Measurements from ENCODE around the gene SLC35F4.

DNA sequence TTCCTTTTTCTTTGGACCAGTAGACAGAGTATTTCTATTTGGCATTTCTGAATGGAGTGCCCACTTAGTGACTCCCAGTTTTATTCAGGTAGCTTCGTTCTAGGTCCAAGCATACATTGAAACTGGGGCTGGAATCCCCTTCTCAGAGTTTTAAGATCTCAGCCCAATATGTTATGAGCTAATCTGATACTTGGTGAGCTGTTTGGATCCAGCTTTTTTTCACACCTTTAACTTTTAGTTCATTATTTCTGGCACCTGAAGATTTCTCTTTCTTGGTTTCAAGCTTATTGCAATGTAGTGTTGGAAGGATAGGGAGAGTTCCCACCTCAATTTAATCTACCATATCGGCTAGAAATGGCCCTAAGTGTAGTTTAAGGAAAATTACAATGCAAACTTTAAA lies 318.8 kb downstream of the SLC35F4 start:
- TF ChIP-seq, protein P1, sequence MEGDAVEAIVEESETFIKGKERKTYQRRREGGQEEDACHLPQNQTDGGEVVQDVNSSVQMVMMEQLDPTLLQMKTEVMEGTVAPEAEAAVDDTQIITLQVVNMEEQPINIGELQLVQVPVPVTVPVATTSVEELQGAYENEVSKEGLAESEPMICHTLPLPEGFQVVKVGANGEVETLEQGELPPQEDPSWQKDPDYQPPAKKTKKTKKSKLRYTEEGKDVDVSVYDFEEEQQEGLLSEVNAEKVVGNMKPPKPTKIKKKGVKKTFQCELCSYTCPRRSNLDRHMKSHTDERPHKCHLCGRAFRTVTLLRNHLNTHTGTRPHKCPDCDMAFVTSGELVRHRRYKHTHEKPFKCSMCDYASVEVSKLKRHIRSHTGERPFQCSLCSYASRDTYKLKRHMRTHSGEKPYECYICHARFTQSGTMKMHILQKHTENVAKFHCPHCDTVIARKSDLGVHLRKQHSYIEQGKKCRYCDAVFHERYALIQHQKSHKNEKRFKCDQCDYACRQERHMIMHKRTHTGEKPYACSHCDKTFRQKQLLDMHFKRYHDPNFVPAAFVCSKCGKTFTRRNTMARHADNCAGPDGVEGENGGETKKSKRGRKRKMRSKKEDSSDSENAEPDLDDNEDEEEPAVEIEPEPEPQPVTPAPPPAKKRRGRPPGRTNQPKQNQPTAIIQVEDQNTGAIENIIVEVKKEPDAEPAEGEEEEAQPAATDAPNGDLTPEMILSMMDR (IDR thresholded peaks at IDR 0.05; ENCODE audit: low read length) = no peak
- no peak for TF ChIP-seq EZH2 (optimal IDR thresholded peaks at IDR 0.05; ENCODE audit: low read depth, low read length)

Measured in MM.1S (cell line).